Adrenal gland (tissue), 12 donors: Measurements from ENCODE around the gene SELENOO. TPM values are rescaled to one million over a fixed set of nuclear protein-coding genes. Genes with fewer than 3 reads are reported as not detected.

Experiments
- DNase-seq, 7 donors: peaks; one replicate each; pipeline ENCODE4 v3.0.0-alpha.2; 2019 to 2020
- H3K27ac ChIP-seq, 5 donors: fragments of 200-600 bp; sonication (generic) in 4 of 5; 1 replicate in 3 of 5; 2 replicates in 2 of 5; pipeline versions ENCODE4 v1.5.1 to v1.8.0; 2016 to 2020; ENCODE audit warnings: mild to moderate bottlenecking in 1 of 5
- H3K27me3 ChIP-seq: fragments of 200-600 bp; 2 replicates; pipeline ENCODE4 v1.8.0; 2021
- H3K36me3 ChIP-seq, 2 donors: fragments of 200-600 bp; replicated peaks in 1 of 2; 1 replicate in 1 of 2; 2 replicates in 1 of 2; pipeline versions ENCODE4 v1.5.1 to v1.8.0; 2018 to 2022
- H3K4me1 ChIP-seq, 2 donors: fragments of 200-600 bp; replicated peaks in 1 of 2; 1 replicate in 1 of 2; 2 replicates in 1 of 2; pipeline versions ENCODE4 v1.5.1 to v1.8.0; 2018 to 2021
- H3K4me3 ChIP-seq, 4 donors: fragments of 200-600 bp; sonication (generic) in 3 of 4; one replicate each; pipeline ENCODE4 v1.5.1; 2016 to 2018
- H3K9me3 ChIP-seq, 3 donors: fragments of 200-600 bp; sonication (generic) in 1 of 3; replicated peaks in 1 of 3; 1 replicate in 2 of 3; 2 replicates in 1 of 3; pipeline versions ENCODE4 v1.5.1 to v1.8.0; 2016 to 2021
- POLR2A ChIP-seq, 2 donors: fragments of 450-650 bp; IDR thresholded peaks; one replicate each; pipeline ENCODE4 v1.6.1; 2017; ENCODE audit warnings: antibody characterized with exemption in 2 of 2, mild to moderate bottlenecking in 2 of 2, moderate library complexity in 1 of 2
- WGBS, 4 donors: extraction: QIAGEN DNeasy Blood & Tissue Kit in 2 of 4; methylation state at CpG; one replicate each; pipeline versions ENCODE4 v1.1.5 to v1.1.7; 2013 to 2017; 5-methylcytosine and 5-hydroxymethylcytosine counted together
- intact Hi-C, 2 donors: fragments of 100-400 bp; cut with DNase I; formaldehyde crosslinking; loops; one replicate each; pipeline versions ENCODE4 v1.14.1 to v1.15.0; 2022 to 2023
- polyA plus RNA-seq, 3 donors: library from polyadenylated mRNA; stranded (reverse); fragments of 200-250 nt in 2 of 3; fragments of 350-450 nt in 1 of 3; fragmentation: Illumina TruSeq in 1 of 3; extraction: RNeasy Lipid Tissue Mini Kit (QIAGEN cat#74804) in 1 of 3; gene quantifications; one replicate each; pipeline ENCODE4 v1.2.3, GENCODE V29; 2013 to 2014
- total RNA-seq, 9 donors: library from RNA; depleted of rRNA in 4 of 9; stranded (reverse); fragments of >200 nt in 4 of 9; fragments of 120-200 nt in 1 of 9; fragmentation: NEBNext Ultra II Directional in 1 of 9; extraction: Animal tissue kit (Norgen Biotek cat#: 25700) in 1 of 9; gene quantifications; one replicate each; pipeline versions ENCODE4 v1.1.0 to v1.2.4, GENCODE V29; 2013 to 2023
- TF ChIP-seq, protein P1 (sequence below), 6 experiments: fragments of 450-650 bp in 4 of 6; fragments of 200-600 bp in 2 of 6; sonication (generic) in 1 of 6; IDR thresholded peaks; 1 replicate in 5 of 6; 2 replicates in 1 of 6; pipeline versions ENCODE4 v1.5.1 to v1.8.0; 2016 to 2021; ENCODE audit warnings: antibody characterized with exemption in 6 of 6, mild to moderate bottlenecking in 2 of 6, moderate library complexity in 1 of 6
- donor health status: healthy with polysubstance abuse.
- donor health status: Bipolar disorder and iron deficiency.
- donor health status: DM: yes; HTN: yes; CAD: no.
- donor health status: DM: no; HTN: no; CAD: no.
- donor health status: DM: no; HTN: no; CAD: no.
- donor health status: DM: yes; HTN: yes; CAD: no.

SELENOO gene
- total and polyA plus RNA-seq, 12 donors = 1.9 to 89.0 (median 35.8) TPM

DNA sequence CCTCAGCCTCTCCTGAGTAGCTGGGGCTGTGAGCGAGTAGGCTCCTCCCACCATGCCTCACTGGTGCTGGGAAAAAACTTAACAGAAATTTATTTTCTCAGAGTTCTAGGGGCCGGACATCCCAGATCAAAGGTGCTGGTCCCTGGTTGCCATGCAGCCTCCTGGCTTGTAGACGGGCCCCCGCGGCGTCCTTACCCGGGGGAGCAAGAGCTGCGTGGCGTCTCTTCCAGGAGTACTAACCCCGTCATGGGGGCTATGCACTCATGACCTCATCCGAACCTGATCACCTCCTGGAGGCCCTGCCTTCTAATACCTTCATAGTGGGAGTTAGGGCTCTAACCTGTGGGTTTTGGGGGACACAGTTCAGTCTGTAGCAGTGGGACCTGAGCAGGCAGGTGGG is 12.5 kb upstream of the SELENOO start:
- TF ChIP-seq, protein P1, sequence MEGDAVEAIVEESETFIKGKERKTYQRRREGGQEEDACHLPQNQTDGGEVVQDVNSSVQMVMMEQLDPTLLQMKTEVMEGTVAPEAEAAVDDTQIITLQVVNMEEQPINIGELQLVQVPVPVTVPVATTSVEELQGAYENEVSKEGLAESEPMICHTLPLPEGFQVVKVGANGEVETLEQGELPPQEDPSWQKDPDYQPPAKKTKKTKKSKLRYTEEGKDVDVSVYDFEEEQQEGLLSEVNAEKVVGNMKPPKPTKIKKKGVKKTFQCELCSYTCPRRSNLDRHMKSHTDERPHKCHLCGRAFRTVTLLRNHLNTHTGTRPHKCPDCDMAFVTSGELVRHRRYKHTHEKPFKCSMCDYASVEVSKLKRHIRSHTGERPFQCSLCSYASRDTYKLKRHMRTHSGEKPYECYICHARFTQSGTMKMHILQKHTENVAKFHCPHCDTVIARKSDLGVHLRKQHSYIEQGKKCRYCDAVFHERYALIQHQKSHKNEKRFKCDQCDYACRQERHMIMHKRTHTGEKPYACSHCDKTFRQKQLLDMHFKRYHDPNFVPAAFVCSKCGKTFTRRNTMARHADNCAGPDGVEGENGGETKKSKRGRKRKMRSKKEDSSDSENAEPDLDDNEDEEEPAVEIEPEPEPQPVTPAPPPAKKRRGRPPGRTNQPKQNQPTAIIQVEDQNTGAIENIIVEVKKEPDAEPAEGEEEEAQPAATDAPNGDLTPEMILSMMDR (IDR thresholded peaks at IDR 0.05) = no peak
- TF ChIP-seq POLR2A (IDR thresholded peaks at IDR 0.05) = no peak
- Histone ChIP-seq H3K4me1 (peaks cover 24 to 56% of the 10 kb centered on the region in 2 donors), H3K4me3 (no peak overlapping the region), H3K36me3 (no peaks in the 10 kb centered on the region), H3K27me3 (no peaks in the 10 kb centered on the region), H3K27ac (peak overlapping the region in 1 of 5 donors; percentile 81), H3K9me3 (no peaks in the 10 kb centered on the region)
- DNase-seq = no peak
- WGBS, 4 donors = 94 to 96% (median 95%) methylated on average over 8 to 11 of the region's 11 CpGs
- intact Hi-C loops = no loop called here

GRCh38 chr22:50189184-50189848 is 11.5 kb upstream of the SELENOO start:
- H3K4me3 ChIP-seq = peak overlapping the region in 1 of 4 donors; percentile 53
- intact Hi-C loops = no loop called here

GRCh38 chr22:50189849-50190181 is 11.0 kb upstream of the SELENOO start:
- no peaks in the 10 kb centered on the region for H3K27me3 ChIP-seq
- WGBS, 4 donors = 4 to 20% (median 9%) methylated on average over 3 to 4 of the region's 4 CpGs
- H3K36me3 ChIP-seq = peaks cover 0 to 12% of the 10 kb centered on the region in 2 donors
- peak overlapping the region in 1 of 4 donors; percentile 53 for H3K4me3 ChIP-seq
- DNase-seq = peak in 2 of 7 donors; percentile 33 to 40
- peak overlapping the region in 4 of 5 donors; percentile 71 to 91 (median 76) for H3K27ac ChIP-seq
- peaks cover 24 to 46% of the 10 kb centered on the region in 2 donors for H3K4me1 ChIP-seq
- intact Hi-C loops = no loop called here
- no peak for TF ChIP-seq POLR2A (IDR thresholded peaks at IDR 0.05)
- TF ChIP-seq, protein P1 (IDR thresholded peaks at IDR 0.05) = no peak
- H3K9me3 ChIP-seq = no peaks in the 10 kb centered on the region

More at GRCh38 chr22:50189184-50189848, 11.5 kb upstream of the SELENOO start:
- peak overlapping the region in 4 of 5 donors; percentile 71 to 91 (median 76) for H3K27ac ChIP-seq
- H3K9me3 ChIP-seq = no peaks in the 10 kb centered on the region
- 54 to 75% (median 64%) methylated on average over 7 to 20 of the region's 20 CpGs; no CpG with 5 or more reads in 1 of the 4 donors for WGBS, 4 donors
- peak; percentile 66 to 85 (median 74) for DNase-seq
- H3K27me3 ChIP-seq = no peaks in the 10 kb centered on the region
- no peak for TF ChIP-seq POLR2A (IDR thresholded peaks at IDR 0.05)
- TF ChIP-seq, protein P1 (IDR thresholded peaks at IDR 0.05) = no peak
- H3K4me1 ChIP-seq = peaks cover 24 to 50% of the 10 kb centered on the region in 2 donors
- H3K36me3 ChIP-seq = peaks cover 0 to 7% of the 10 kb centered on the region in 2 donors

DNA sequence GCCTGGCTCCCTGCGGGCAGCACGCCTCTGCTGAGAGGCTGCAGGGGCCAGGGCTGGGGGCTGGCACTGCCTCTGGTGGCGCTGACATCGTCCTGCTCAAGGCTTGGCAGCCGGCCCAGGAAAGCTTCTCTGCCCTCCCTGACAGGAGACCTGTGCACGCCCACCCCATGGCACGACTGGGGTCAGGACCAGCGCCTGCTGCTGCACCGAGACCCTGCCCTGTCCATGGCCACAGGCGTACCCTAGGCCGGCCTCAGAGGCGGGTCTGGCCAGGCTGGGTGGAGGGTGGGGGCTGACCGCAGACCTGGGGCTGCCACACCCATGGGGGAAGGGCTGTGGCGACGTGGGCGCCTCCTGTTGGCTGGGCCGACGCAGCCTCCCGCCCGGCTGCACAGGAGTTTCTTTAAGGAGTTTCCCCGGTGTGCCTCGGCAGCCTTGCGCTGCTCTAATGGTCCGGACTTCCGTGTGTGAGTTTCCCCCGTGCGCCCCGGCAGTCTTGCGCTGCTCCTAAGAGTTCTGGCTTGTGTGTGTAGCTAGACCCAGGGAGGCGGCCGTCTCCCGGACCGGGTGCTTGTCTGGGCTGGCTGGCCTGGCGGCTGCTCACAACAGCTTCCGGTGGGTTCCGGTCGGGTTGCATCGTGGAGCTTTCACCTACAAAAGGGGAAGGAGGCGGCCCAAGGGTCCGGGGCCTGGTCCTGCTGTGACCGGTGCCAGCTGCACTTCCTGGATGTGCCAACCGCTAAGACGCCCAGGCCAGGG is 10.4 kb upstream of the SELENOO start:
- TF ChIP-seq POLR2A (IDR thresholded peaks at IDR 0.05) = peak in 1 of 2 donors; percentile 44
- TF ChIP-seq, protein P1 (IDR thresholded peaks at IDR 0.05) = peak in 3 of 6 experiments; percentile 13 to 44 (median 31)
- 4 to 25% (median 6%) methylated on average over 4 to 43 of the region's 43 CpGs for WGBS, 4 donors
- H3K4me1 ChIP-seq = peaks cover 24 to 46% of the 10 kb centered on the region in 2 donors
- H3K4me3 ChIP-seq = peak overlapping the region in 2 of 4 donors; percentile 42 to 53
- H3K36me3 ChIP-seq = peaks cover 0 to 15% of the 10 kb centered on the region in 2 donors
- intact Hi-C loops = no loop called here
- H3K27me3 ChIP-seq = no peaks in the 10 kb centered on the region
- no peaks in the 10 kb centered on the region for H3K9me3 ChIP-seq
- peak overlapping the region in 4 of 5 donors; percentile 71 to 91 (median 76) for H3K27ac ChIP-seq
- DNase-seq = peak; percentile 79 to 92 (median 90)
